ENCODE data around the gene RIOX2.

DNA sequence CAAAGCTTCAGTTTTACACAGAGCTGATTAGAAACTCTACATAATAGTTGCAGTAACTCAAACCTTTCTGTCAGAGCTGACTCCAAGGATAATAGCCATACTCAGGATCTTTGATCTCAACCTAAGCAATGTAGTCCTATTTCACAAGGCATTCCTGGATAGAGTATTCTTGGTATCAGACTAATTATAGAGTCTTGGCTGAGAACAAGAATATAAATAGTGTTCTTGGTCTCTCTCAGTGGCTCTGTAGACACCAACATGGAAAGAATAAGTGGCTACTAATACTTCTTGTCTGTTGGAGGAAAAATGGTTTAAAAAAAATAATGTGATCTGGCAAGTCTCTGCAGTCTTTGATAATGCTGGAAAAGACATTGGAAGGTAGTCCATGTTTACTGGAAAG is 55.7 kb downstream of the RIOX2 start:
- TF ChIP-seq TAF1 (IDR thresholded peaks at IDR 0.05; ENCODE audit: borderline replicate concordance, insufficient read depth, low read length) (no peak), SIN3A (IDR thresholded peaks at IDR 0.05; ENCODE audit: borderline replicate concordance, insufficient read depth, low read length) (no peak), POLR2AphosphoS5 (IDR thresholded peaks at IDR 0.05; ENCODE audit: low read depth, low read length) (no peak)
- TF ChIP-seq, protein P1, sequence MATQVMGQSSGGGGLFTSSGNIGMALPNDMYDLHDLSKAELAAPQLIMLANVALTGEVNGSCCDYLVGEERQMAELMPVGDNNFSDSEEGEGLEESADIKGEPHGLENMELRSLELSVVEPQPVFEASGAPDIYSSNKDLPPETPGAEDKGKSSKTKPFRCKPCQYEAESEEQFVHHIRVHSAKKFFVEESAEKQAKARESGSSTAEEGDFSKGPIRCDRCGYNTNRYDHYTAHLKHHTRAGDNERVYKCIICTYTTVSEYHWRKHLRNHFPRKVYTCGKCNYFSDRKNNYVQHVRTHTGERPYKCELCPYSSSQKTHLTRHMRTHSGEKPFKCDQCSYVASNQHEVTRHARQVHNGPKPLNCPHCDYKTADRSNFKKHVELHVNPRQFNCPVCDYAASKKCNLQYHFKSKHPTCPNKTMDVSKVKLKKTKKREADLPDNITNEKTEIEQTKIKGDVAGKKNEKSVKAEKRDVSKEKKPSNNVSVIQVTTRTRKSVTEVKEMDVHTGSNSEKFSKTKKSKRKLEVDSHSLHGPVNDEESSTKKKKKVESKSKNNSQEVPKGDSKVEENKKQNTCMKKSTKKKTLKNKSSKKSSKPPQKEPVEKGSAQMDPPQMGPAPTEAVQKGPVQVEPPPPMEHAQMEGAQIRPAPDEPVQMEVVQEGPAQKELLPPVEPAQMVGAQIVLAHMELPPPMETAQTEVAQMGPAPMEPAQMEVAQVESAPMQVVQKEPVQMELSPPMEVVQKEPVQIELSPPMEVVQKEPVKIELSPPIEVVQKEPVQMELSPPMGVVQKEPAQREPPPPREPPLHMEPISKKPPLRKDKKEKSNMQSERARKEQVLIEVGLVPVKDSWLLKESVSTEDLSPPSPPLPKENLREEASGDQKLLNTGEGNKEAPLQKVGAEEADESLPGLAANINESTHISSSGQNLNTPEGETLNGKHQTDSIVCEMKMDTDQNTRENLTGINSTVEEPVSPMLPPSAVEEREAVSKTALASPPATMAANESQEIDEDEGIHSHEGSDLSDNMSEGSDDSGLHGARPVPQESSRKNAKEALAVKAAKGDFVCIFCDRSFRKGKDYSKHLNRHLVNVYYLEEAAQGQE (IDR thresholded peaks at IDR 0.05; ENCODE audit: insufficient read depth in 1 of 2, low read depth in 2 of 2, low read length in 2 of 2) = no peak

Measured in PFSK-1 (cell line).